ENCODE data around the gene NADSYN1.

- no peak for TF ChIP-seq CTCF (IDR thresholded peaks at IDR 0.05)
- no peak for TF ChIP-seq POLR2A (IDR thresholded peaks at IDR 0.05)
- TF ChIP-seq EP300 (IDR thresholded peaks at IDR 0.05), result no peak
Observed at GRCh38 chr11:71499125-71499524, 46.1 kb downstream of the NADSYN1 start.

Data from tibial nerve (tissue), 4 donors.